Neural progenitor cell (in vitro differentiated cells): ENCODE data around the gene SPC24. TPM values are rescaled to one million over a fixed set of nuclear protein-coding genes. Genes with fewer than 3 reads are reported as not detected.
A peak's percentile ranks its signal among the peaks of the same experiment; 100 is the strongest.
"Not testable (repeated sequence)": the region's sequence is repeated elsewhere in the genome, so short reads cannot be mapped to it uniquely, and the experiment has no call there.

ENCODE experiments used
- DNase-seq: peaks from one replicate; pipeline ENCODE4 v3.0.0-alpha.2; 2016; ENCODE audit warnings: low spot score
- H2AFZ ChIP-seq: fragments of 200-600 bp; sonication (generic); replicated peaks from 2 replicates; pipeline ENCODE4 v1.6.1; 2016; ENCODE audit warnings: antibody characterized with exemption
- H3F3A ChIP-seq: fragments of 200-600 bp; sonication (generic); 2 replicates; pipeline ENCODE4 v1.6.1; 2016; ENCODE audit warnings: antibody characterized with exemption, low read depth
- H3K27ac ChIP-seq: fragments of 200-600 bp; sonication (generic); 2 replicates; pipeline ENCODE4 v1.5.1; 2016; ENCODE audit warnings: mild to moderate bottlenecking
- H3K27me3 ChIP-seq: fragments of 200-600 bp; sonication (generic); 2 replicates; pipeline ENCODE4 v1.6.1; 2016; ENCODE audit warnings: mild to moderate bottlenecking, moderate library complexity
- H3K36me3 ChIP-seq: fragments of 200-600 bp; sonication (generic); 2 replicates; pipeline ENCODE4 v1.5.1; 2016
- H3K4me1 ChIP-seq: fragments of 200-600 bp; sonication (generic); 2 replicates; pipeline ENCODE4 v1.6.1; 2016; ENCODE audit warnings: mixed run types
- H3K4me2 ChIP-seq: fragments of 200-600 bp; sonication (generic); 2 replicates; pipeline ENCODE4 v1.6.1; 2016
- H3K4me3 ChIP-seq: fragments of 200-600 bp; sonication (generic); 2 replicates; pipeline ENCODE4 v1.5.1; 2016
- H3K79me2 ChIP-seq: fragments of 200-600 bp; sonication (generic); 2 replicates; pipeline ENCODE4 v1.6.1; 2016; ENCODE audit warnings: low read depth
- H3K9ac ChIP-seq: fragments of 200-600 bp; sonication (generic); 2 replicates; pipeline ENCODE4 v1.6.1; 2016
- H3K9me3 ChIP-seq: fragments of 200-600 bp; sonication (generic); 2 replicates; pipeline ENCODE4 v1.5.1; 2016; ENCODE audit warnings: low read depth
- H4K20me1 ChIP-seq: fragments of 200-600 bp; sonication (generic); 2 replicates; pipeline ENCODE4 v1.6.1; 2016; ENCODE audit warnings: low read depth
- H3K27ac Mint-ChIP-seq: 3 replicates; pipeline ENCODE4 v1.8.0; 2021; ENCODE audit warnings: mixed read lengths
- H3K27me3 Mint-ChIP-seq: 2 replicates; pipeline ENCODE4 v1.8.0; 2022; ENCODE audit warnings: low read depth, mild to moderate bottlenecking, inconsistent platforms, moderate library complexity, mixed read lengths; ENCODE audit not compliant: insufficient read depth
- H3K36me3 Mint-ChIP-seq: 3 replicates; pipeline ENCODE4 v1.8.0; 2021; ENCODE audit warnings: mixed read lengths
- H3K4me1 Mint-ChIP-seq: 3 replicates; pipeline ENCODE4 v1.8.0; 2021; ENCODE audit warnings: mixed read lengths
- H3K4me3 Mint-ChIP-seq: 3 replicates; pipeline ENCODE4 v1.8.0; 2021; ENCODE audit warnings: mild to moderate bottlenecking, moderate library complexity, mixed read lengths
- H3K9me3 Mint-ChIP-seq: 3 replicates; pipeline ENCODE4 v1.8.0; 2020; ENCODE audit warnings: mixed read lengths
- CTCF ChIP-seq: fragments of 200-600 bp; sonication (generic); IDR thresholded peaks from 2 replicates; pipeline ENCODE4 v1.5.1; 2017; ENCODE audit warnings: antibody characterized with exemption, mild to moderate bottlenecking
- EZH2 ChIP-seq: fragments of 200-600 bp; sonication (generic); IDR thresholded peaks from 2 replicates; pipeline ENCODE4 v1.6.1; 2017; ENCODE audit warnings: antibody characterized with exemption, mild to moderate bottlenecking, moderate library complexity
- EZH2phosphoT487 ChIP-seq: fragments of 200-600 bp; sonication (generic); IDR thresholded peaks from 2 replicates; pipeline ENCODE4 v1.6.1; 2017; ENCODE audit warnings: antibody characterized with exemption
- total RNA-seq: library from RNA; depleted of rRNA; stranded (reverse); fragments of >200 nt; gene quantifications from 2 replicates; pipeline ENCODE4 v1.2.3, GENCODE V29; 2015; ENCODE audit warnings: low replicate concordance

The SPC24 gene
- total RNA-seq, 1 donor from 2014 or later, result 57.1 TPM

- no peak overlapping the region for H3K27ac Mint-ChIP-seq
- no peaks in the 10 kb centered on the region for H3K9me3 Mint-ChIP-seq
- H3K4me3 Mint-ChIP-seq, result no peak overlapping the region
- TF ChIP-seq CTCF, result no peak
- H3K9ac ChIP-seq, result no peak overlapping the region
- no peaks in the 10 kb centered on the region for H3K36me3 ChIP-seq
- DNase-seq, result no peak
- H2AFZ ChIP-seq, result no peak overlapping the region
- H3K9me3 ChIP-seq, result no peaks in the 10 kb centered on the region
- H3K4me1 Mint-ChIP-seq, result no peaks in the 10 kb centered on the region
- H4K20me1 ChIP-seq, result no peaks in the 10 kb centered on the region
- no peaks in the 10 kb centered on the region for H3K27me3 ChIP-seq
- no peaks in the 10 kb centered on the region for H3K27me3 Mint-ChIP-seq
- no peak overlapping the region for H3K4me2 ChIP-seq
- peaks cover 5% of the 10 kb centered on the region for H3K36me3 Mint-ChIP-seq
- no peak overlapping the region for H3K27ac ChIP-seq
- no peak overlapping the region for H3K4me3 ChIP-seq
- no peaks in the 10 kb centered on the region for H3K4me1 ChIP-seq
- peaks cover 3% of the 10 kb centered on the region for H3F3A ChIP-seq
- no peaks in the 10 kb centered on the region for H3K79me2 ChIP-seq
Observed at GRCh38 chr19:11164296-11164695, 8.7 kb upstream of the SPC24 start.

DNA sequence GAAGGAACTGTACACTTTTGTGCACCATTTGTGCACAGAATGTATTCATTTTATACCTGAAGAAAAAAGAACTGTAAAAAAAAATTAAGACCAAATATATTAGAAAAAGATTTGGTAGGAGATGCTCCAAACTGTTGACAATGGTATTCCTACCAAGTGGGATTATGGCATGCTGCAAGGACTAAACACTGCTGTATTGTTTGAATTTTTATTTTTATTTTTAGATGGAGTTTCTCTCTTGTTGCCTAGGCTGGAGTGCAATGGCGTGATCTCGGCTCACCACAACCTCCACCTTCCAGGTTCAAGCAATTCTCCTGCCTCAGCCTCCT, 4.8 kb upstream of the SPC24 start:
- not testable (repeated sequence) for H3K4me1 Mint-ChIP-seq, H3K36me3 ChIP-seq, H3K27me3 Mint-ChIP-seq, H3K27me3 ChIP-seq, H3K4me1 ChIP-seq, H3K4me3 ChIP-seq, DNase-seq, H3K4me2 ChIP-seq, H3F3A ChIP-seq, H4K20me1 ChIP-seq, H3K27ac Mint-ChIP-seq, H3K36me3 Mint-ChIP-seq, H3K79me2 ChIP-seq, H3K9ac ChIP-seq, H3K27ac ChIP-seq, H3K9me3 Mint-ChIP-seq, H3K4me3 Mint-ChIP-seq, H3K9me3 ChIP-seq, H2AFZ ChIP-seq

DNA sequence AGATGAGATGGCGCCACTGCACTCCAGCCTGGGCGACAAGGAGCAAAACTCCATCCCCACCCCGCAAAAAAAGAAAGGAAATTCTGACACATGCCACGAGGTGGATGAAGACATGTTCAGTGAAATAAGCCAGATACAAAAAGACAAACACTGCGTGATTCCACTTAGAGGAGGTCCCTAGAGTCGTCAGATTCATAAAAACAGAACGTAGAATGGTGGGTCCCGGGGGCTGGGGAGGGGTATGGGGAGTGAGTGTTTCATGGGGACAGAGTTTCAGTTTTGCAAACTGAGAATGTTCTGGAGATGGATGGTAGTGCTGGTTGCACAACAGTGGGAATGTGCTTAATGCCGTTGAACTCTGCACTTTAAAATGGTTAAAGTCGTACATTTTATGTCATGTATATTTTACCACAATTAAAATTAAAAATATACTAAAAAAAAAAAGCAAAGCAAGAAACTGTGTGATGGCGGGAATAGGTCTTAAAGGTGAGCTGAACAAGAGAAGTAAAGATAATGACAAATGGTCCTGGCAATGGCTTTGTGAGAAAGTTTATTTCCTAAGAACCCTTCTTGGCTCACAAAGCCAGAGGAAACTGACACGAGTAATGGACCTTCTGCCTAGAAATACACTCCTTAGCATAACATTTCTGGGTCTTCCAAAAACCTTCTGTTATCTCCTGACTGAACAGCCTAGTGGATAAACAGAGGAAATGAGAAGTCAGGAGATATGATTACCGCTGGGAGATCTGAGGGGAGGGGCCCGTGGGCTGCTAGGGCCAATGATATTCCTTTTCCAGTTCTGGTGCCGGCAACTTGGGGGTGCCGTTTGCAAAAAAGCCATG, 4.2 kb upstream of the SPC24 start:
- Histone ChIP-seq H3K4me1 (peaks cover under 1% of the 10 kb centered on the region), H3K4me2 (no peak overlapping the region), H3K27me3 (no peaks in the 10 kb centered on the region), H3K4me3 (no peak overlapping the region), H3K9ac (no peak overlapping the region), H4K20me1 (no peaks in the 10 kb centered on the region), H2AFZ (no peak overlapping the region), H3K79me2 (peaks cover 8% of the 10 kb centered on the region), H3F3A (peaks cover under 1% of the 10 kb centered on the region), H3K27ac (no peak overlapping the region), H3K36me3 (no peaks in the 10 kb centered on the region), H3K9me3 (no peaks in the 10 kb centered on the region)
- H3K4me1 Mint-ChIP-seq, result peaks cover 4% of the 10 kb centered on the region
- TF ChIP-seq EZH2 (no peak), CTCF (no peak), EZH2phosphoT487 (no peak)
- H3K27ac Mint-ChIP-seq, result no peak overlapping the region
- no peaks in the 10 kb centered on the region for H3K9me3 Mint-ChIP-seq
- no peaks in the 10 kb centered on the region for H3K36me3 Mint-ChIP-seq
- no peak for DNase-seq
- H3K4me3 Mint-ChIP-seq, result no peak overlapping the region
- peaks cover 3% of the 10 kb centered on the region for H3K27me3 Mint-ChIP-seq

- H4K20me1 ChIP-seq, result no peaks in the 10 kb centered on the region
- no peak overlapping the region for H3K27ac ChIP-seq
- H3K27me3 ChIP-seq, result no peaks in the 10 kb centered on the region
- H3K4me1 ChIP-seq, result peaks cover 8% of the 10 kb centered on the region
- H2AFZ ChIP-seq, result no peak overlapping the region
- H3K4me2 ChIP-seq, result peak overlapping the region; percentile 94
- peaks cover 8% of the 10 kb centered on the region for H3K36me3 Mint-ChIP-seq
- no peaks in the 10 kb centered on the region for H3K9me3 ChIP-seq
- H3F3A ChIP-seq, result no peaks in the 10 kb centered on the region
- H3K9me3 Mint-ChIP-seq, result no peaks in the 10 kb centered on the region
- H3K9ac ChIP-seq, result peak overlapping the region; percentile 87
- H3K4me3 ChIP-seq, result peak overlapping the region; percentile 85
- peaks cover 55% of the 10 kb centered on the region for H3K79me2 ChIP-seq
- peaks cover 4% of the 10 kb centered on the region for H3K27me3 Mint-ChIP-seq
- no peak for DNase-seq
- H3K27ac Mint-ChIP-seq, result no peak overlapping the region
- peaks cover 14% of the 10 kb centered on the region for H3K4me1 Mint-ChIP-seq
- peak overlapping the region; percentile 89 for H3K4me3 Mint-ChIP-seq
- no peak for TF ChIP-seq EZH2phosphoT487
- TF ChIP-seq EZH2, result no peak
- TF ChIP-seq CTCF, result no peak
- no peaks in the 10 kb centered on the region for H3K36me3 ChIP-seq
Observed at GRCh38 chr19:11154683-11155047, 917 bp downstream of the SPC24 start.
